ENCODE measurements around the gene ZNF99. TPM values are rescaled to one million over a fixed set of nuclear protein-coding genes. Genes with fewer than 3 reads are reported as not detected.

Gene ZNF99
- total and polyA plus RNA-seq, 9 of the 15 experiments (the other 6 are each of a cell fraction or from before 2014, with no cell fraction given) = not detected

DNA sequence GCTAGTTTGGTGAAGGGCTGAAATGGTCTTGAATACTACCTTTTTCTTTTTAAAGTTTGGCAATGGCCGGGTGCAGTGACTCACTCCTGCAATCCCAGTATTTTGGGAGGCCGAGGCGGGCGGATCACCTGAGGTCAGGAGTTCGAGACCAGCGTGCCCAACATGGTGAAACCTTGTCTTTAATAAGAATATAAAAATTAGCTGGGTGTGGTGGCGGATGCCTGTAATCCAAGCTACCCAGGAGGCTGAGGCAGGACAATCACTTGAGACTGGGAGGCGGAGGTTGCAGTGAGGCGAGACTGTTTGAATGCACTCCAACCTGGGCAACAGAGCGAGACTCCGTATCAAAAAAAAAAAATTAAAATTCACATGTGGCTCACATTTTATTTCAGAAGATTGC is 47.3 kb upstream of the ZNF99 start:
- no peak overlapping the region for H3K4me2 ChIP-seq (ENCODE audit: insufficient read depth, low read length)
- ChIA-PET CTCF (ENCODE audit: low intra/inter-chr PET ratio) (no interaction called here), POLR2A (no interaction called here)
- no peaks in the 10 kb centered on the region for H3K79me2 ChIP-seq (ENCODE audit: control insufficient read depth, insufficient read depth, low read length)
- no peaks in the 10 kb centered on the region for H3K36me3 ChIP-seq (ENCODE audit: control insufficient read depth, insufficient read depth, low read length)
- H3K9ac ChIP-seq (ENCODE audit: insufficient read depth in 1 of 2, low read depth in 2 of 2, low read length in 2 of 2) = no peak overlapping the region
- 4% methylated on average over 10 of the region's 11 CpGs for WGBS (ENCODE audit: insufficient coverage, low coverage, missing lambda C conversion rate)
- no peaks in the 10 kb centered on the region for H3K9me3 ChIP-seq (replicated peaks; ENCODE audit: control insufficient read depth, insufficient read depth, low read depth, low read length)
- BruUV-seq (replicated peaks) = no TSS peak
- DNase-seq (ENCODE audit: extremely low read depth in 1 of 4, low spot score in 3 of 4) (no peak), FAIRE-seq (no peak), ATAC-seq (no peak)
- H3K4me3 ChIP-seq = no peak overlapping the region
- no peaks in the 10 kb centered on the region for H3K9me1 ChIP-seq (ENCODE audit: control insufficient read depth, insufficient read depth, low read length)
- H3K4me1 ChIP-seq (replicated peaks in 1 of 2; ENCODE audit: control insufficient read depth in 2 of 2, insufficient read depth in 2 of 2, low read length in 2 of 2) = no peaks in the 10 kb centered on the region
- no peaks in the 10 kb centered on the region for H3K27me3 ChIP-seq (ENCODE audit: control insufficient read depth in 2 of 2, insufficient read depth in 2 of 2, low read length in 2 of 2)
- intact Hi-C loops (cut with micrococcal nuclease) (no loop called here), in situ Hi-C loops (cut with MboI) (no loop called here)
- no peak overlapping the region for H2AFZ ChIP-seq (ENCODE audit: low read depth, low read length)
- no peak overlapping the region for H3K27ac ChIP-seq (ENCODE audit: extremely low read depth, low read depth, low read length)
- H4K20me1 ChIP-seq (replicated peaks; ENCODE audit: control insufficient read depth, insufficient read depth, low read length) = no peaks in the 10 kb centered on the region
- TF ChIP-seq PYGO2 (tag; IDR thresholded peaks at IDR 0.05) (no peak), HDAC2 (IDR thresholded peaks at IDR 0.05) (no peak), MYNN (IDR thresholded peaks at IDR 0.05) (no peak), MYNN (CRISPR knock-in tag; IDR thresholded peaks at IDR 0.05) (no peak), ZFP36 (IDR thresholded peaks at IDR 0.05; ENCODE audit: low read depth, low read length, partially characterized antibody) (no peak), HNRNPH1 (optimal IDR thresholded peaks at IDR 0.05; ENCODE audit: low read depth, low read length) (no peak), U2AF2 (optimal IDR thresholded peaks at IDR 0.05; ENCODE audit: low read depth, low read length) (no peak), DNMT1 (IDR thresholded peaks at IDR 0.05) (no peak), ZNF707 (CRISPR knock-in tag; conservative IDR thresholded peaks at IDR 0.05) (no peak), ZNF586 (CRISPR knock-in tag; conservative IDR thresholded peaks at IDR 0.05) (no peak), ZC3H11A (IDR thresholded peaks at IDR 0.05; ENCODE audit: low read depth, low read length) (no peak), IRF2 (CRISPR knock-in tag; IDR thresholded peaks at IDR 0.05) (no peak), ZNF79 (CRISPR knock-in tag; IDR thresholded peaks at IDR 0.05; ENCODE audit: low read depth) (no peak), RBM17 (IDR thresholded peaks at IDR 0.05; ENCODE audit: borderline replicate concordance, low read depth, low read length) (no peak)
- TF ChIP-seq, protein P1, sequence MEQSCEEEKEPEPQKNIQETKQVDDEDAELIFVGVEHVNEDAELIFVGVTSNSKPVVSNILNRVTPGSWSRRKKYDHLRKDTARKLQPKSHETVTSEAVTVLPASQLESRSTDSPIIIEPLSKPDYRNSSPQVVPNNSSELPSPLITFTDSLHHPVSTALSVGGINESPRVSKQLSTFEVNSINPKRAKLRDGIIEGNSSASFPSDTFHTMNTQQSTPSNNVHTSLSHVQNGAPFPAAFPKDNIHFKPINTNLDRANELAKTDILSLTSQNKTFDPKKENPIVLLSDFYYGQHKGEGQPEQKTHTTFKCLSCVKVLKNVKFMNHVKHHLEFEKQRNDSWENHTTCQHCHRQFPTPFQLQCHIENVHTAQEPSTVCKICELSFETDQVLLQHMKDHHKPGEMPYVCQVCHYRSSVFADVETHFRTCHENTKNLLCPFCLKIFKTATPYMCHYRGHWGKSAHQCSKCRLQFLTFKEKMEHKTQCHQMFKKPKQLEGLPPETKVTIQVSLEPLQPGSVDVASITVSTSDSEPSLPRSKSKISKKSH (CRISPR knock-in tag; IDR thresholded peaks at IDR 0.05) = no peak
- TF ChIP-seq, protein P2, sequence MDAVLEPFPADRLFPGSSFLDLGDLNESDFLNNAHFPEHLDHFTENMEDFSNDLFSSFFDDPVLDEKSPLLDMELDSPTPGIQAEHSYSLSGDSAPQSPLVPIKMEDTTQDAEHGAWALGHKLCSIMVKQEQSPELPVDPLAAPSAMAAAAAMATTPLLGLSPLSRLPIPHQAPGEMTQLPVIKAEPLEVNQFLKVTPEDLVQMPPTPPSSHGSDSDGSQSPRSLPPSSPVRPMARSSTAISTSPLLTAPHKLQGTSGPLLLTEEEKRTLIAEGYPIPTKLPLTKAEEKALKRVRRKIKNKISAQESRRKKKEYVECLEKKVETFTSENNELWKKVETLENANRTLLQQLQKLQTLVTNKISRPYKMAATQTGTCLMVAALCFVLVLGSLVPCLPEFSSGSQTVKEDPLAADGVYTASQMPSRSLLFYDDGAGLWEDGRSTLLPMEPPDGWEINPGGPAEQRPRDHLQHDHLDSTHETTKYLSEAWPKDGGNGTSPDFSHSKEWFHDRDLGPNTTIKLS (IDR thresholded peaks at IDR 0.05; ENCODE audit: borderline replicate concordance, low read depth) = no peak
- TF ChIP-seq, protein P3, sequence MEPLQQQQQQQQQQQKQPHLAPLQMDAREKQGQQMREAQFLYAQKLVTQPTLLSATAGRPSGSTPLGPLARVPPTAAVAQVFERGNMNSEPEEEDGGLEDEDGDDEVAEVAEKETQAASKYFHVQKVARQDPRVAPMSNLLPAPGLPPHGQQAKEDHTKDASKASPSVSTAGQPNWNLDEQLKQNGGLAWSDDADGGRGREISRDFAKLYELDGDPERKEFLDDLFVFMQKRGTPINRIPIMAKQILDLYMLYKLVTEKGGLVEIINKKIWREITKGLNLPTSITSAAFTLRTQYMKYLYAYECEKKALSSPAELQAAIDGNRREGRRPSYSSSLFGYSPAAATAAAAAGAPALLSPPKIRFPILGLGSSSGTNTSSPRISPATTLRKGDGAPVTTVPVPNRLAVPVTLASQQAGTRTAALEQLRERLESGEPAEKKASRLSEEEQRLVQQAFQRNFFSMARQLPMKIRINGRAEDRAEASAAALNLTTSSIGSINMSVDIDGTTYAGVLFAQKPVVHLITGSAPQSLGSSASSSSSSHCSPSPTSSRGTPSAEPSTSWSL (CRISPR knock-in tag; IDR thresholded peaks at IDR 0.05; ENCODE audit: borderline replicate concordance) = no peak
- TF ChIP-seq, protein P4, sequence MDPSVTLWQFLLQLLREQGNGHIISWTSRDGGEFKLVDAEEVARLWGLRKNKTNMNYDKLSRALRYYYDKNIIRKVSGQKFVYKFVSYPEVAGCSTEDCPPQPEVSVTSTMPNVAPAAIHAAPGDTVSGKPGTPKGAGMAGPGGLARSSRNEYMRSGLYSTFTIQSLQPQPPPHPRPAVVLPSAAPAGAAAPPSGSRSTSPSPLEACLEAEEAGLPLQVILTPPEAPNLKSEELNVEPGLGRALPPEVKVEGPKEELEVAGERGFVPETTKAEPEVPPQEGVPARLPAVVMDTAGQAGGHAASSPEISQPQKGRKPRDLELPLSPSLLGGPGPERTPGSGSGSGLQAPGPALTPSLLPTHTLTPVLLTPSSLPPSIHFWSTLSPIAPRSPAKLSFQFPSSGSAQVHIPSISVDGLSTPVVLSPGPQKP (CRISPR knock-in tag; IDR thresholded peaks at IDR 0.05) = no peak
